HG02973 (cell line): ENCODE measurements around the gene CDX2.
"Not testable (repeated sequence)": the region's sequence is repeated elsewhere in the genome, so short reads cannot be mapped to it uniquely, and the experiment has no call there.

ENCODE experiments used
- ATAC-seq: cut with Tn5 transposase; IDR thresholded peaks from one replicate; pipeline ENCODE4 v1.9.1; 2021; ENCODE audit warnings: moderate library complexity; ENCODE audit not compliant: unreplicated experiment

CDX2 gene

GRCh38 chr13:27965740-27966640, 3.1 kb downstream of the CDX2 start:
- no peak for ATAC-seq

DNA sequence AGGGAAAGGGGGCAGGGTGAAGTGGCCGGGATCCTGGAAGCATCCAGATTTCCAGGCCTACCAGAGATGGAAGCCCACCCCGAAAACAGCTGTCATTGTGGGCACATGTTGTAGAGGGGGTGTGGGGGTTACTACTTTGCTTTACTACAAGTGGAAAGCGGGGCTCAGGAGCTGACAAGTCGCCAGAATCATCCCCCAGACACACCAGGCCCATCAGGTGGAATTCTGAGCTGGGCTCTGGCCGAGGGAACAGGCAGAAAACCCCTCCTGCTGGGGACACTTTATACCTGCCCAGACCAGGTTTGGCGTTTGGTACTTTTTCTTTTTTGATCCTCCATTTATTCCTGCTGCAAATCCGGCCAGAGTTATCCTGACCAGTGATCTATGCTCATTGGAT, 3.8 kb downstream of the CDX2 start:
- no peak for ATAC-seq

DNA sequence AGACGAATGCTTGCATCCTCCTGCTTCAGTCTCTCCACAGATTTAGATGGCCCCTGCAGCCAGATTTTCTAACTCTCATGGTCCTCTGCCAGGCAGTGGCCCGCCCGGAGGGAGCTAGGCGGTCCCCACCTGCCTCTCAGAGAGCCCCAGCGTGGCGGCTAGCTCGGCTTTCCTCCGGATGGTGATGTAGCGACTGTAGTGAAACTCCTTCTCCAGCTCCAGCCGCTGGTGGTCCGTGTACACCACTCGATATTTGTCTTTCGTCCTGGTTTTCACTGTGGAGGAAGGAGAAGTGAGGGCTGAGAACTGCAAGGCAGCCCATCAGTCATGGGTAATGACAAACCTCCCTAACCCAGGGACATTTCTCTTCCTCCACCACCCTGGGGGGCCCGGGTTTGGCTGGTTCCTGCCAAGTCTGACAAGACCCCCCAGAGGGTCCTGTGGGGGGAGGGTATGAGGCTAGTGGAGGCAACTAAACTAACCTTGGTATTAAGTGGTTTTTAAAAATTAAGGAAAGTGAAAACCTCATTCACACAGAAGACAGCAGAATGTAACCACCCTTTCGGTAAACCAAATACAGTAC, 4.3 kb downstream of the CDX2 start:
- no peak for ATAC-seq

DNA sequence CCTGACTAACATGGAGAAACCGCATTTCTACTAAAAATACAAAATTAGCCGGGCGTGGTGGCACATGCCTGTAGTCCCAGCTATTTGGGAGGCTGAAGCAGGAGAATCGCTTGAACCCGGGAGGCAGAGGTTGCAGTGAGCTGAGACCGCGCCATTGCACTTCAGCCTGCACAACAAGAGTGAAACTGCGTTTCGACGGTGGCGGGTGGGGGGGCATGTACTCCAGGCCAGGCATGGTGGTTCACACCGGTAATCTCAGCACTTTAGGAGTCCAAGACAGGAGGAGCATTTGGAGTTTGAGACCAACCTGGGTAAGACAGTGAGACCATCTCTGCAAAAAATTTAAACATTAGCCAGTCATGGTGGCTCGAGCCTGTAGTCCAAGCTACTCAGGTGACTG, 4.9 kb downstream of the CDX2 start:
- ATAC-seq: not testable (repeated sequence)

DNA sequence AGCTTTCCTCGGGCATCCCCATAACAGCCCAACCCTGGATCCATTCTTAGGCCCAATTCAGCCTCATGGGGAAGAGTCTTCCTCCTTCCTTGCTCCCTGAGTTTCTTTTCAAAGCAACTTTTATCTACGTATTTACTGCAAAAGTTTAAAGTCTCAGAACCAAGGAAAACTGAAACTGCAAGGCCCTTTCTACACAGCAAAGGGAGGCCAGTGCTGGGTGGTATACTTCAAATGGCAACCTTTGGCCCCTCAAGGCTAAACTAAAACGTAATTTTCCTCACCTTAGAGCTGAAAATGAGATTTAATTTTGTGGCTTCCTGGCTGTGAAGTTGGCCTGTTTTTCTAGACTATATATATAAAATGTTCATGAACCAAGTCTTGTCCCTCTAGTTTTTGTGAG, 5.6 kb downstream of the CDX2 start:
- no peak for ATAC-seq

DNA sequence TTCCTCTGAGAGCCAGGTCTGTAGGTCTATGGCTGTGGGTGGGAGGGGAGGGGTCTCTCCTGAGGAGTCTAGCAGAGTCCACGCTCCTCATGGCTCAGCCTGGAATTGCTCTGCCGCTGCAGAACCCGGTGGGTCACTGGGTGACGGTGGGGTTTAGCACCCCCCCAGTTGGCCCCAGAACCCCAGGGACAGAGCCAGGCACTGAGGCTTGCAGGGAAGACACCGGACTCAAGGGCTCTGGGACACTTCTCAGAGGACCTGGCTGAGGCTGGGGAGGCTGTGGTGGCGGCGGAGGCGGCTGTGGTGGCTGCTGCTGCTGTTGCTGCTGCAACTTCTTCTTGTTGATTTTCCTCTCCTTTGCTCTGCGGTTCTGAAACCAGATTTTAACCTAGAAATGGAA, 6.1 kb downstream of the CDX2 start:
- ATAC-seq: no peak

- no peak for ATAC-seq
Observed at GRCh38 chr13:27962128-27962841, 6.8 kb downstream of the CDX2 start.

GRCh38 chr13:27961227-27962085, 7.7 kb downstream of the CDX2 start:
- no peak for ATAC-seq

DNA sequence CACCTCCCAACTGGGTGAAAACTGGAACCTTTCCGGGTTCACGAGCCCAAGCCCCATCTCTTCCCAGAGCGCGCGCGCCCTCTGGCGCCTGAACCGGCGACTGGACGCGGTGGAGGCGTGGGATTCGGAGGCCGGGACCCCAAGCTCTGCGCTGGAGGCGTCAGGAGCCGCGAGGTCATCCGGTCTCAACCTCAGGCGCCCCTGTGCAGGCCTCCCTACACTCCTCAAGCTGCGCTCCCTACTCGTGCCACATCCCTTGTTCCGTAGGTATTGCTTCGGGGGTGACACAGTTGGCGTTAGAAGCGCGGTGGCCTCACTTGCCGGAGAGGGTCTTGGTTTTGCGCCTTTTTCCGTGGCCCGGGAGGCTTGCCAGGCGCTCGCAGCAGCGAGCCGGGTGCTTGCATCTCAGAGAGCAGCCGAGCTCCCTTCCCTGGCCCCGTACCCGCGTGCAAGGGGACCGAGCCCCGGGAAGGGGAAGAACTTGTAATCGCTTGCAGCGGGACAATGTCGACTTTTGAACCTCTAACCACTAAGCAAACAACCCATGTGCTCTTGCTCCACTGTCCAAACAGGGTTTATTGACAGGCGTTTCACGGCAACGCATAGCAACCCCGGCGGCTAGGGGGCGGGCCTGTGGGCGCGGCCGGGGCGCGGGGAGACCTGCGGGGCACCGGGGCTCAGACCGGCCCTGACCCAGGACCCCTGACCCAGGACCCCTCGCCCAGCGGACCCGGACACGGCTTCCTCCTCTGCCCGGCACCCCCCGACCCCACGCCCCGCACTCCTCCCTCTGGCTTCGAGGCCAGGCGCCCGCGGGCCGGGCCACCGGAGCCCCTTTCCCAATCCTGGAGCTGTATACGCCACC, 8.5 kb downstream of the CDX2 start:
- ATAC-seq: no peak

DNA sequence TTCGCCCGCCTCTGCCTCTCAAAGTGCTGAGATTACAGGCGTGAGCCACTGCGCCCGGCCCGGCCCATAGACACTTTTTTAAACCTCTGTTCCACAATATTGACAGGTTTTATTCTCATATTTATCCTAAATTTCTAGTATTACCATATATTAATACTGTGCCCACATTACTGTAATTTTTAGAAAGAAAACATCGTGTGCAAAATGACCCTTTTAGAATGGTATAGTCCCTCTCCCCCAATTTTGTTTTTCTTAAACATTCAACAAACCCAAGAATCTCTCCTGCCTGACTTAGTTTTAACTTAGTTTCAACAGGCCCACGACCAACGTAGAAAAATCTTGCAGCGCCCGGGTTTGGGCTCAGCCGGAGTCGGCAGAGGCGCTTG, 9.1 kb downstream of the CDX2 start:
- ATAC-seq: no peak

GRCh38 chr13:27956576-27957300, 12.4 kb downstream of the CDX2 start:
- no peak for ATAC-seq

DNA sequence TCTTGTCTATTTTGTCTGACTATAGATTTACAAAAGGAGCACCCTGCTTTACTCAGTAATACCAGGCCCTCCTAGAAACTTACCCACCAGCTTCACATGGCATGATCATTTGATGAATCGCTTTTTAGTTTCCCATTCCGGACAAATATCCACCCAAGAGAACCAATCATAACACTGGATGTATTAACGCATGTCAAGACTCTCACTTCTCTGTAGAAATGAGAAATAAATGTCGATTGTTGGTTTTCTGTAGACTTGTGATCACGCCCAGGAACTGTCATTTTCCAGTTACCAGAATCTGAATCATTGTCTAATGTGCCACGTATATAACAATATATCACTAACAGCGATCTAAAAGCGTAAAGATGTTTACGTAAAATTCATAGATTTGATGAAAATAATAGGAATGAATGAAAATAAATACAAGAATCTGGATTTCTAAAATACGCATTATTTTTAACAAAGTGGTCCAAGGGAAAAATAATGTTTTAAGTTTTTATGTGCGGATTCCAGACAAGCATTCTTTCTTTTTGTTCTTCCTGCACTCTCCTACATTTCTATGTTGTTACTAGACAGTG, 14.0 kb downstream of the CDX2 start:
- no peak for ATAC-seq

GRCh38 chr13:27954406-27954851, 14.7 kb downstream of the CDX2 start:
- ATAC-seq: peak; percentile 19

- ATAC-seq: peak; percentile 87
Observed at GRCh38 chr13:27953676-27954405, 15.3 kb downstream of the CDX2 start.

GRCh38 chr13:27952876-27953675, 16.0 kb downstream of the CDX2 start:
- peak; percentile 11 for ATAC-seq

DNA sequence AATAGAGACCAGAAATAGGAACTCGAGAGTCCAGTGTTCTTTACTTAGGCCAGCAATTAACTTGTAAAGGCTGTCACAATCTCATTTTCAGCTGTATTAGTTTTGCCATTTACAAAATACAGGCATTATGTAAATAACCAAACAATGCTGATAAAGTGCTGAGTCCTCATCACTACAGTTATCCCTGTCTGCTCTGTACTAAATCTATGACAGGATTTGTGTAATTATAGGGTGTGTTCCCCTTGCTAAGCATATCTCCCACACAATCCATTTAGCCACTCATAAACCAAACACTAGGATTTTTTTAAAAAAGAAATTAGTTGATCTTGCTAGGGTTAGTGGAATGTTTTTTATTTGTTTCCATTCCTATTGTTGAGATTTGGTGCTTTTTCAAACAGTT, 26.1 kb downstream of the CDX2 start:
- ATAC-seq: no peak

- ATAC-seq: no peak
Observed at GRCh38 chr13:27933580-27934328, 35.4 kb downstream of the CDX2 start.
